Panc1 (cell line): ENCODE measurements around the gene MORN2. TPM values are rescaled to one million over a fixed set of nuclear protein-coding genes. Genes with fewer than 3 reads are reported as not detected.
A peak's percentile ranks its signal among the peaks of the same experiment; 100 is the strongest.
"Not testable (repeated sequence)": the region's sequence is repeated elsewhere in the genome, so short reads cannot be mapped to it uniquely, and the experiment has no call there.

ENCODE experiments used
- ATAC-seq: fragments of 200-7000 bp; cut with Tn5 transposase; 2 replicates; pipeline ENCODE4 v1.9.1; 2020; ENCODE audit warnings: mild to moderate bottlenecking, moderate library complexity
- Bru-seq: library from RNA; stranded (reverse); fragments of 400-500 nt; gene quantifications from one replicate; lab custom pipeline; 2021; lab: Mats Ljungman, UMichigan
- BruChase-seq, 2 experiments: library from RNA; stranded (reverse); fragments of 400-500 nt; gene quantifications; one replicate each; lab custom pipeline; 2021; lab: Mats Ljungman, UMichigan
- BruUV-seq: library from RNA; stranded (reverse); fragments of 400-500 nt; replicated peaks from 2 replicates; lab custom pipeline; 2021; lab: Mats Ljungman, UMichigan
- CTCF ChIA-PET: fragments of 300-600 bp; sonication (Branson Sonifier 250); formaldehyde crosslinking; loops from one replicate; lab custom pipeline; 2022; ENCODE audit warnings: antibody characterized with exemption; lab: Charles Lee
- POLR2A ChIA-PET: fragments of 300-600 bp; sonication (Branson Sonifier 250); formaldehyde crosslinking; loops from one replicate; lab custom pipeline; 2022; ENCODE audit warnings: antibody characterized with exemption; lab: Charles Lee
- DNase-seq: peaks from one replicate; pipeline ENCODE4 v3.0.0-alpha.2; 2010; ENCODE audit warnings: low read depth, low spot score
- H3K27ac ChIP-seq: 2 replicates; pipeline ENCODE4 v1.5.1; 2011; ENCODE audit warnings: mild to moderate bottlenecking, low read length, inconsistent platforms
- H3K27me3 ChIP-seq: fragments of 200-500 bp; sonication (Bioruptor generic); 2 replicates; pipeline ENCODE4 v1.6.0; 2014; ENCODE audit warnings: low read length, inconsistent platforms; ENCODE audit not compliant: control insufficient read depth, insufficient read depth
- H3K36me3 ChIP-seq: fragments of 200-500 bp; sonication (Bioruptor generic); 2 replicates; pipeline ENCODE4 v1.5.1; 2014; ENCODE audit warnings: inconsistent platforms, mild to moderate bottlenecking, low read length, moderate library complexity; ENCODE audit not compliant: control insufficient read depth, insufficient read depth
- H3K4me1 ChIP-seq: 2 replicates; pipeline ENCODE4 v1.5.1; 2011; ENCODE audit warnings: inconsistent platforms, mild to moderate bottlenecking, low read length, moderate library complexity; ENCODE audit not compliant: control insufficient read depth, insufficient read depth
- H3K4me3 ChIP-seq, 2 experiments: 2 replicates each; pipeline ENCODE4 v1.5.1; 2011 to 2012; ENCODE audit warnings: low read depth in 2 of 2, low read length in 2 of 2, mild to moderate bottlenecking in 2 of 2, inconsistent platforms in 1 of 2, moderate library complexity in 1 of 2
- H3K9me3 ChIP-seq: fragments of 200-500 bp; sonication (Bioruptor generic); 2 replicates; pipeline ENCODE4 v1.5.1; 2014; ENCODE audit warnings: low read depth, mild to moderate bottlenecking, inconsistent platforms, low read length, moderate library complexity; ENCODE audit not compliant: control insufficient read depth, insufficient read depth
- POLR2AphosphoS5 ChIP-seq: IDR thresholded peaks from 2 replicates; pipeline ENCODE4 v1.6.1; 2012; ENCODE audit warnings: mild to moderate bottlenecking, low read depth, low read length, moderate library complexity
- REST ChIP-seq, 2 experiments: IDR thresholded peaks; 2 replicates each; pipeline ENCODE4 v1.6.1; 2011 to 2012; ENCODE audit warnings: low read depth in 2 of 2, control low read depth in 1 of 2, low read length in 1 of 2, mild to moderate bottlenecking in 1 of 2, moderate library complexity in 1 of 2; ENCODE audit not compliant: insufficient read depth in 1 of 2
- SIN3A ChIP-seq: IDR thresholded peaks from 2 replicates; pipeline ENCODE4 v1.6.1; 2012; ENCODE audit warnings: low read depth, mild to moderate bottlenecking, low read length, moderate library complexity, borderline replicate concordance; ENCODE audit not compliant: insufficient read depth
- TCF7L2 ChIP-seq: IDR thresholded peaks from 2 replicates; pipeline ENCODE4 v1.6.1; 2011; ENCODE audit warnings: mild to moderate bottlenecking, low read depth, low read length, inconsistent platforms
- in situ Hi-C: cut with HindIII; loops from 2 replicates; pipeline ENCODE4 v1.10.0; 2016; ENCODE audit warnings: low sequenced_read_pairs, low pct_unique_long_range_greater_than_20kb
- intact Hi-C: fragments of 100-400 bp; cut with micrococcal nuclease; formaldehyde crosslinking; loops from one replicate; pipeline ENCODE4 v1.10.0; 2022; ENCODE audit not compliant: unreplicated experiment
- long read RNA-seq: library from polyadenylated mRNA; unstranded; transcript quantifications from one replicate; pipeline ENCODE4 v2.0.0, GENCODE V29; 2021; ENCODE audit not compliant: unreplicated experiment
- polyA plus RNA-seq: library from polyadenylated mRNA; unstranded; fragments of >200 nt; gene quantifications from one replicate; pipeline ENCODE4 v1.2.1, GENCODE V29; 2012; ENCODE audit warnings: missing spikeins; ENCODE audit not compliant: insufficient read length
- total RNA-seq: library from RNA; stranded (reverse); gene quantifications from one replicate; pipeline ENCODE4 v1.2.1, GENCODE V29; 2021; ENCODE audit not compliant: unreplicated experiment
- TF ChIP-seq, protein P1 (sequence below): fragments of 450-650 bp; IDR thresholded peaks from 2 replicates; pipeline ENCODE4 v1.5.1; 2017; ENCODE audit warnings: mild to moderate bottlenecking

Gene MORN2
- total RNA-seq (10.1 TPM), Bru-seq, nascent RNA (percentile 44 among the genes with signal in this experiment), BruChase-seq, experiment 1, labeled RNA remaining after a 2-hour chase (percentile 40 among the genes with signal in this experiment), BruChase-seq, experiment 2, labeled RNA remaining after a 6-hour chase (percentile 48 among the genes with signal in this experiment)
- 10.1 TPM for polyA plus RNA-seq
- long read RNA-seq, transcript MORN2-201 (5 exons, 739 nt) = major isoform, 8 of 12 reads
- long read RNA-seq, partial matches to known transcripts = 2 of 12 reads
- long read RNA-seq, other reads (novel, unspliced or antisense) = 2 of 12 reads

GRCh38 chr2:38875576-38876367 is at the start of gene MORN2, which contains the start of gene DHX57:
TSS of gene MORN2 (plus strand) at chr2:38875976.
TSS of gene DHX57 (minus strand) at chr2:38875934. CDS start at chr2:38868405, 7,529 bp downstream.
- peak; percentile 100 for ATAC-seq
- intact Hi-C loops = no loop called here
- CTCF ChIA-PET = interaction anchor here (0.6 to 0.7 kb wide), 2 partner anchors 25 to 1392 kb away, joined by 5 read pairs; no protein-coding TSS in a partner anchor

DNA sequence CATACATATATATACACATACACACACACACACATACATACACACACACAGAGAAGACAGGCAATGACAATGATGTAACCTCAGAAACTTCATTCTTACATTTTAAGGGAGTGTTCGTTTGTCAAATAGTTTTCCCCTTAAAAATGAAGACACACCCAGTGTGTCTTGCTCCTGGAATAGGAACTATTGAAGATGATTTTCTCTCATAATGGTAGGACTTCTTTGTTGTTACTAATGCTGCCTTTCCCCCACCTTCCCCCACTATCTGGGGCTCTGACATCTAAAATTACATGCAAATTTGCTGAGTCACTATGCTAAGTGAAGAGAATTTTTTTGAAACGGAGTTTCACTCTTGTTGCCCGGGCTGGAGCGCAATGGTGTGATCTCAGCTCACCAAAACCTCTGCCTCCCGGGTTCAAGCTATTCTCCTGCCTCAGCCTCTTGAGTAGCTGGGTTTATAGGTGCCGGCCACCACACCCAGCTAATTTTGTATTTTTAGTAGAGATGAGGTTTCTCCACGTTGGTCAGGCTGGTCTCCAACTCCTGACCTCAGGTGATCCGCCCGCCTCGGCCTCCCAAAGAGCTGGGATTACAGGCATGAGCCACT is 48.1 kb upstream of the MORN2 start:
- H3K4me3 ChIP-seq, H3K27me3 ChIP-seq, in situ Hi-C loops, intact Hi-C loops, H3K36me3 ChIP-seq, CTCF ChIA-PET, H3K9me3 ChIP-seq, H3K4me1 ChIP-seq, BruUV-seq, ATAC-seq, POLR2A ChIA-PET, H3K27ac ChIP-seq, DNase-seq: not testable (repeated sequence)

More at GRCh38 chr2:38875576-38876367, at the start of gene MORN2, which contains the start of gene DHX57:
- POLR2A ChIA-PET = interaction anchor here (0.6 to 1.4 kb wide), 3 partner anchors 19 to 124 kb away, joined by 3 to 15 read pairs (median 4); partner anchors contain the start of gene SRSF7
- 0 out of 2 replicates have a peak, but pooled peaks cover 3% of the 10 kb centered on the region for H3K9me3 ChIP-seq
- no TSS peak for BruUV-seq
- DNase-seq = peak; percentile 75
- peak within 1 kb of the TSS; percentile 76 to 99 for H3K4me3 ChIP-seq
- peak within 1 kb of the TSS; percentile 83 for H3K27ac ChIP-seq
- peaks cover 5% of the 10 kb centered on the region; the same call in 1 of the 2 replicates for H3K4me1 ChIP-seq
- H3K36me3 ChIP-seq = peaks cover 3% of the 10 kb centered on the region
- no peaks in the 10 kb centered on the region for H3K27me3 ChIP-seq
- TF ChIP-seq SIN3A (0 out of 2 replicates have a peak, but pooled peaks have one; percentile 77), REST (IDR thresholded peaks at IDR 0.05; ENCODE audit: insufficient read depth in 1 of 2, low read depth in 2 of 2, low read length in 1 of 2) (peak; percentile 31 to 32; a peak in 2 of 4 replicates), POLR2AphosphoS5 (0 out of 2 replicates have a peak, but pooled peaks have one; percentile 40), TCF7L2 (peak; percentile 45)
- TF ChIP-seq, protein P1, sequence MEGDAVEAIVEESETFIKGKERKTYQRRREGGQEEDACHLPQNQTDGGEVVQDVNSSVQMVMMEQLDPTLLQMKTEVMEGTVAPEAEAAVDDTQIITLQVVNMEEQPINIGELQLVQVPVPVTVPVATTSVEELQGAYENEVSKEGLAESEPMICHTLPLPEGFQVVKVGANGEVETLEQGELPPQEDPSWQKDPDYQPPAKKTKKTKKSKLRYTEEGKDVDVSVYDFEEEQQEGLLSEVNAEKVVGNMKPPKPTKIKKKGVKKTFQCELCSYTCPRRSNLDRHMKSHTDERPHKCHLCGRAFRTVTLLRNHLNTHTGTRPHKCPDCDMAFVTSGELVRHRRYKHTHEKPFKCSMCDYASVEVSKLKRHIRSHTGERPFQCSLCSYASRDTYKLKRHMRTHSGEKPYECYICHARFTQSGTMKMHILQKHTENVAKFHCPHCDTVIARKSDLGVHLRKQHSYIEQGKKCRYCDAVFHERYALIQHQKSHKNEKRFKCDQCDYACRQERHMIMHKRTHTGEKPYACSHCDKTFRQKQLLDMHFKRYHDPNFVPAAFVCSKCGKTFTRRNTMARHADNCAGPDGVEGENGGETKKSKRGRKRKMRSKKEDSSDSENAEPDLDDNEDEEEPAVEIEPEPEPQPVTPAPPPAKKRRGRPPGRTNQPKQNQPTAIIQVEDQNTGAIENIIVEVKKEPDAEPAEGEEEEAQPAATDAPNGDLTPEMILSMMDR = no peak
- in situ Hi-C loops = no loop called here
